Measurements from ENCODE around the gene MYBPH. TPM values are rescaled to one million over a fixed set of nuclear protein-coding genes. Genes with fewer than 3 reads are reported as not detected.

Gene MYBPH
- total and polyA plus RNA-seq, 10 donors, result 0.09 to 2.7 (median 0.32) TPM; not detected in 3

DNA sequence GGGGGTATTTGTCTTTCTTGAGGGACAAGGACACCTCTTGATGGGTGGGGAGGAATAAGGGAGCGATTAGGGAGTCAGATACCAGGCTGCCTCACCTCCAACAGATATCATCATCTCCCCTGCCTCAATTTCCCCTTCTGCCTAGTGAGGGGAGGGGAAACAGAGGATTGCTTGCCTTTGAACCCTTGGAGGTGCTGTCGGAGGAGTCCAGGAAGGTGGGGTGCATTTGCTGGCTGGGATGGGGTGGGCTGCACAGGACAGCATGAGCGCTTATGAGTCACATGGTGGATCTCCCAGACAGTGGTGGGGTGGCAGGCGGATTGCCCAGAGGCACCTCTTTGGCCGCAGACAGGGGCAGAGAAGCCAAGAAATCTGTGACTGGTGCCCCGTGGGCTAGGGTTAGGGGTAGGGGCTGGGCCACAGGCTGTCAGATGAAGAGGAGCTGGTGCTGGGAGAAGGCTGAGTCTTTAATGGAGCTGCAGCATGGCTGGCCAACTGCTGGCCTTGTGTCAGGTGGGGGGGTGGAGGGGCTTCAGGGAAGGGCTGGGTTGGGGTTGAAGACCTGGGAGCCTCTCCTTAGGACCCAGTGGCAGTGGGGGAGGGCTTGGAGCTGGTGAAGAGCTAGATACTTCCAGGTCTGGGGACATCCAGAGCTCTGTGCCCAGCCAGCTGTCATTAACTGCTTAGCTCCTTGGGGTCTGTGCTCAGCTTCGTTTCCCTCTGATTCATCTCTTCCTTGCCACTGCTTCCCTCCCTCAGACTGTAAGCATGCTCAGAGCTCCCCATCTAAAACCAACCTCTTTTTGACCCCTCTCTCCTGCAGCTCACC is 55.1 kb downstream of the MYBPH start:
- intact Hi-C loops (cut with DNase I; ENCODE audit: low total_unique reads), result no loop called here
- Histone ChIP-seq H3K36me3 (no peaks in the 10 kb centered on the region), H3K9me3 (no peaks in the 10 kb centered on the region), H3K27me3 (replicated peaks in 1 of 7) (peaks cover 0 to 95% (median 14%) of the 10 kb centered on the region in 7 donors), H3K27ac (no peak overlapping the region), H3K4me3 (no peak overlapping the region), H3K4me1 (peaks cover 0 to 27% (median 5%) of the 10 kb centered on the region in 6 donors)
- no peak for DNase-seq
- WGBS, 5 donors, result 67 to 79% (median 75%) methylated on average over 6 to 7 of the region's 7 CpGs
- TF ChIP-seq, protein P1, sequence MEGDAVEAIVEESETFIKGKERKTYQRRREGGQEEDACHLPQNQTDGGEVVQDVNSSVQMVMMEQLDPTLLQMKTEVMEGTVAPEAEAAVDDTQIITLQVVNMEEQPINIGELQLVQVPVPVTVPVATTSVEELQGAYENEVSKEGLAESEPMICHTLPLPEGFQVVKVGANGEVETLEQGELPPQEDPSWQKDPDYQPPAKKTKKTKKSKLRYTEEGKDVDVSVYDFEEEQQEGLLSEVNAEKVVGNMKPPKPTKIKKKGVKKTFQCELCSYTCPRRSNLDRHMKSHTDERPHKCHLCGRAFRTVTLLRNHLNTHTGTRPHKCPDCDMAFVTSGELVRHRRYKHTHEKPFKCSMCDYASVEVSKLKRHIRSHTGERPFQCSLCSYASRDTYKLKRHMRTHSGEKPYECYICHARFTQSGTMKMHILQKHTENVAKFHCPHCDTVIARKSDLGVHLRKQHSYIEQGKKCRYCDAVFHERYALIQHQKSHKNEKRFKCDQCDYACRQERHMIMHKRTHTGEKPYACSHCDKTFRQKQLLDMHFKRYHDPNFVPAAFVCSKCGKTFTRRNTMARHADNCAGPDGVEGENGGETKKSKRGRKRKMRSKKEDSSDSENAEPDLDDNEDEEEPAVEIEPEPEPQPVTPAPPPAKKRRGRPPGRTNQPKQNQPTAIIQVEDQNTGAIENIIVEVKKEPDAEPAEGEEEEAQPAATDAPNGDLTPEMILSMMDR (IDR thresholded peaks at IDR 0.05 in 8 of 11, conservative IDR thresholded peaks at IDR 0.05 in 3 of 11), result no peak
- TF ChIP-seq POLR2A (IDR thresholded peaks at IDR 0.05) (no peak), POLR2AphosphoS5 (IDR thresholded peaks at IDR 0.05) (no peak)

Other genes starting within 250 kb of the MYBPH start
- 10 to 100 TPM; 20.6 to 35.4 (median 24.6) TPM for gene KLHL12, start 248.6 kb downstream of the MYBPH start, total RNA-seq
- gene KLHL12, start 248.6 kb downstream of the MYBPH start, polyA plus RNA-seq, result 10 to 100 TPM; 14.8 to 16.0 (median 15.8) TPM
- gene ADIPOR1, start 217.5 kb downstream of the MYBPH start, total RNA-seq, result 100 to 1,000 TPM in 5 of 7 donors, 10 to 100 TPM in 2; 90.9 to 167 (median 128) TPM
- gene ADIPOR1, start 217.5 kb downstream of the MYBPH start, polyA plus RNA-seq, result 10 to 100 TPM; 34.0 to 57.6 (median 39.7) TPM
- 10 to 100 TPM; 41.1 to 60.5 (median 51.4) TPM for gene CYB5R1, start 208.6 kb downstream of the MYBPH start, total RNA-seq
- 10 to 100 TPM; 26.2 to 29.9 (median 28.9) TPM for gene CYB5R1, start 208.6 kb downstream of the MYBPH start, polyA plus RNA-seq
- 10 to 100 TPM; 47.6 to 61.9 (median 55.8) TPM for gene TMEM183A, start 168.5 kb downstream of the MYBPH start, total RNA-seq
- gene TMEM183A, start 168.5 kb downstream of the MYBPH start, polyA plus RNA-seq, result 10 to 100 TPM; 30.3 to 40.7 (median 35.1) TPM
- 10 to 100 TPM in 2 of 7 donors, 1 to 10 TPM in 5; 2.5 to 12.0 (median 6.6) TPM for gene PPFIA4, start 149.3 kb downstream of the MYBPH start, total RNA-seq
- 1 to 10 TPM in 1 of 3 donors, under 1 TPM in 2; 0.21 to 2.2 (median 0.52) TPM for gene PPFIA4, start 149.3 kb downstream of the MYBPH start, polyA plus RNA-seq
- not detected for gene MYOG, start 89.8 kb downstream of the MYBPH start, total RNA-seq
- not detected for gene MYOG, start 89.8 kb downstream of the MYBPH start, polyA plus RNA-seq
- gene ADORA1, start 48.1 kb downstream of the MYBPH start, total RNA-seq, result 10 to 100 TPM in 3 of 7 donors, 1 to 10 TPM in 4; 3.7 to 13.5 (median 8.5) TPM
- gene ADORA1, start 48.1 kb downstream of the MYBPH start, polyA plus RNA-seq, result 1 to 10 TPM in 2 of 3 donors, under 1 TPM in 1; 0.37 to 3.2 (median 1.0) TPM
- gene CHI3L1, start 10.9 kb upstream of the MYBPH start, total RNA-seq, result 10 to 100 TPM in 4 of 7 donors, 1 to 10 TPM in 3; 7.1 to 41.2 (median 15.2) TPM
- gene CHI3L1, start 10.9 kb upstream of the MYBPH start, polyA plus RNA-seq, result 10 to 100 TPM in 2 of 3 donors, 1 to 10 TPM in 1; 2.7 to 40.8 (median 15.7) TPM
- gene CHIT1, start 53.8 kb upstream of the MYBPH start, total RNA-seq, result 10 to 100 TPM in 2 of 7 donors, 1 to 10 TPM in 5; 2.2 to 31.0 (median 7.8) TPM
- 100 to 1,000 TPM in 1 of 3 donors, 1 to 10 TPM in 2; 2.0 to 165 (median 2.2) TPM for gene CHIT1, start 53.8 kb upstream of the MYBPH start, polyA plus RNA-seq
- gene BTG2, start 129.7 kb upstream of the MYBPH start, total RNA-seq, result 100 to 1,000 TPM; 104 to 186 (median 153) TPM
- gene BTG2, start 129.7 kb upstream of the MYBPH start, polyA plus RNA-seq, result 10 to 100 TPM; 55.5 to 93.1 (median 69.3) TPM
- 10 to 100 TPM; 11.6 to 30.0 (median 21.1) TPM for gene FMOD, start 175.3 kb upstream of the MYBPH start, total RNA-seq
- 1 to 10 TPM; 4.5 to 8.4 (median 4.9) TPM for gene FMOD, start 175.3 kb upstream of the MYBPH start, polyA plus RNA-seq